IPS-NIHi7 (cell line): ENCODE results near the gene SLC29A4.
"Not testable (repeated sequence)": the region's sequence is repeated elsewhere in the genome, so short reads cannot be mapped to it uniquely, and the experiment has no call there.

ENCODE experiments used
- DNase-seq: peaks from one replicate; pipeline ENCODE4 v3.0.0; 2012; ENCODE audit warnings: mixed read lengths; ENCODE audit errors: extremely low spot score

The SLC29A4 gene

GRCh38 chr7:5296015-5296610, 13.4 kb downstream of the SLC29A4 start:
- DNase-seq: no peak

- DNase-seq: peak; percentile 95
Measured at GRCh38 chr7:5296611-5297226, 14.0 kb downstream of the SLC29A4 start.

GRCh38 chr7:5300366-5300765, 17.6 kb downstream of the SLC29A4 start:
- DNase-seq: no peak

DNA sequence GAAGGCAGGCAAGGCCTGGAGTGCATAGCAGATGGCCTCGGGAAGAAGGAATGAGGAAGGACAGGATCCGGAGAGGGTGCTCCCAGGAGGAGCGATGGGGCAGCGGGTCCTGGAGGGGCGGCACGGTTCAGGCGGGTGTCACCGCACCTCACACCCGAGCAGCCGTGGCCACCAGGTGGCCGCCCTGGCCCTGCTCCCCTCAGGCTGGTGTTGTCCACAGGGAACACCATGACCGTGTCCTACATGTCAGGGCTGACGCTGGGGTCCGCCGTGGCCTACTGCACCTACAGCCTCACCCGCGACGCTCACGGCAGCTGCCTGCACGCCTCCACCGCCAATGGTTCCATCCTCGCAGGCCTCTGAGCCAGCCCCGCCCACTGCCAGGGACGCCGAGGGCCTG, 19.8 kb downstream of the SLC29A4 start:
- no peak for DNase-seq

GRCh38 chr7:5303061-5303460, 20.3 kb downstream of the SLC29A4 start:
- DNase-seq: no peak

GRCh38 chr7:5303591-5304505, 21.1 kb downstream of the SLC29A4 start:
- DNase-seq: no peak

DNA sequence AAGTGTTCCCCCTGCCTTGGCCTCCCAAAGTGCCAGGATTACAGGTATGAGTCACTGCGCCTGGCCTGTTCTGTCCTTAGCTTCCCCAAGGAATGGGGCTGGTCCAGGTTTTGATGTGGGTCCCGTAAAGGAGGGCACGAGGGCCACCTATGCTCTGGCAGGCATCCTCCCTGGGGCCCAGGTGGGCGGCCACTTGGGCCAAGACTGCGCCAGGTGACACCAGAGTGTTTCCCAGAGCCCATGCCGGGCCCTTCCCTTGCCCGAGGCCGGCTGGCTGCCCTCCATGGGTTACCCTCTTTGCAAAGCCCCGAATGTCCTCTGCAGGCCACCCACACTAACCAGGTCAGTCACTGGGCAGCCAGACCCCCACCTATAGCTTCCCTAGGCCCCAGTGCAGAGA, 22.3 kb downstream of the SLC29A4 start:
- not testable (repeated sequence) for DNase-seq

DNA sequence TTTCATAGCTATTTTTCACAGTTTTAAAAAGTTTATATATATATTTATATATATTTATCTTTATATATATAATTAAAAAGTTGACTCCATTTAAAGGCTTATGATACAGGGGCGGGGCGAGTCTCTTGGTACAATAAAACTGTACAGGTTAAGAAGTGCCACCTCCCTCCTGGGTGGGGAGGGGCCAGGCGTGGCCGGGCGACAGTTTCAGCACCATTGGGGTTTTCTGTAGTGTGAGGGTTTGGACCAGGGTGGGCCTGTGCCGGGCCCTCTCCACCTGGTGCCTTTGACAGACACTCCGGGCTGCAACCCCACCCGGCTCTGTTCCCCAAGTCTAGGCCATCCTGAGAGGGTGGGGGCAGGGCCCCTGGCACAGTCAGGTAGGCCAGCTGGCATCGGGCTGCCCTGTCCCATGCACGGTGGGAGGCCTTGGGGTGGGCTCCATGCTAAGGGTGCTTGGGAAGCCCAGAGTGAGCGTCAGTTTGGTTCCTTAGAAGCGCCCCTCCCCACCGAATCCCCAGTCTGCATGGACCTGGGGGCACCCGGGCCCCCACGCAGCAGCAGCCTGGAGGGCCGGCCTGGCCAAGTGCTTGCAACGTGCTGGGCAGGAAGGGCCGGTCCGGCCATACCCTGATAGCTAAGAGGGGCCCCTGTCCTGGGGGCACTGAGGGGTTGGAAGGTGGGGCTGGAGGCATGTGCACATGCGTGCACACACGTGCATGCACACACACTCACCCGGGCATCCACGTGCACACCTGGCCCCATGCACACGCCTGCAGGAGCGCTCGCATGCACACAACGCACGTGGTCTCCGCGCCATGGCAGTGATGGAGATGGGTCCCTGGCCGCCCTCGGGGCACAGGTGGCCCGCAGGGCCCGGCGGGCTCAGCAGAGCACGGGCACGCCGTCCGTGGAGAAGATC, 24.7 kb downstream of the SLC29A4 start:
- not testable (repeated sequence) for DNase-seq

GRCh38 chr7:5309146-5309545, 26.4 kb downstream of the SLC29A4 start:
- DNase-seq: no peak

- DNase-seq: no peak
Measured at GRCh38 chr7:5310822-5311405, 28.2 kb downstream of the SLC29A4 start.

DNA sequence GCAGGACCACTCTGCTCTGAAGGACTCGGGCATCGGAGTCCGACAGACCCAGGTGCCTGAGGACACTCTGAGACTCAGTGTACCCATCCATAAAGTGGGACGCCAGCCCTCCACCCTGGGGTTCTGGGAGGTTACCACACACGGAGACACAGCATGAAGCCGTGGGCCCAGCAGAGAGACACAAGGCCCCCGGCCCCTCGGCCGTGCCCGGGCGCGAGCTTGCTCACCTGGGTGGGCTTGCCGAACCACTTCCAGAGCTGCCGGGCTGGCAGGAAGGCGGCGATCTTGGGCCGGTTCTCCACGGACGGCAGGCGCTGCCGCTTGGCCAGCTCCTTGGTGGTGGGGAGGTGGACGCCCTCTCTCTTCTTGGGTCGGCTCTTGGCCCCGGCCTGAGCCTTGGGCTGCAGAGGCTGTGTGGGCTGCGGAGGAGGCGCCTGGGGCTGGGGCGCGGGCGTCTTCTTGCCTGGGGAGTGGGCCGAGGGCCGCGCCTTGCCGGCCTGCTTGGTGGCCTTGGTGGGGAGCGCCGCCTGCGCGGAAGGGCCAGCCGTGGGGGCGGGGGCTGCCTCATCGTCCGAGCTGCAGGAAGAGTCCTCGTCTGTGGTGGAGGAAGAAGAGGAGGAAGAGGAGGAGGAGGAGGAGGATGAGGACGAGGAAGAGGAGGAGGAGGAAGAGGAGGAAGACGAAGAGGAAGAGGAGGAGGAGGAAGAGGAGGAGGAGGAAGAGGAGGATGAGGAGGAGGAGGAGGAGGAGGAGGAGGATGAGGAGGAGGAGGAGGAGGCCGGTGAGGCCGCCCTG, 29.7 kb downstream of the SLC29A4 start:
- not testable (repeated sequence) for DNase-seq

- not testable (repeated sequence) for DNase-seq
Measured at GRCh38 chr7:5313076-5313885, 30.5 kb downstream of the SLC29A4 start.

DNA sequence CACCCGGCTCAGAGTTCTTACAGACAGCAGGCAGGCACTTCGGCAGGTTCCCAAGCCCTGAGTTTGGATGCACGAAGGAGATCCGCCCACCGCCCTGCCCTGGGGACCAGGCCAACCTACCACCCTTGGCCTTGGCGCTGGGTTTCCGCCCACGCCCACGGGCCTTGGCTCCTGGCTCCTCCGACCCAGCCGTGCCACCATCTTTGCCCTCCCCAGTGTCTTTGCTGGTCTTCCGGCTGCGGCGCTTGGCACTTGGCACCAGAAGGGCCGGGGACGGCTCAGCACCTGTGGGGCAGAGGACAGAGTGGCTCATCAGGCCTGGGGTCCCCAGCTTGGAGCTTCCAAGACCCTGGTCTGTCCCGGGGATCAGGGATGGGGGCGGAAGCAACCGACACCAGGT, 32.1 kb downstream of the SLC29A4 start:
- no peak for DNase-seq

- DNase-seq: no peak
Measured at GRCh38 chr7:5315761-5316160, 33.0 kb downstream of the SLC29A4 start.

GRCh38 chr7:5318613-5319012, 35.9 kb downstream of the SLC29A4 start:
- not testable (repeated sequence) for DNase-seq

GRCh38 chr7:5320391-5320790, 37.6 kb downstream of the SLC29A4 start:
- DNase-seq: no peak

DNA sequence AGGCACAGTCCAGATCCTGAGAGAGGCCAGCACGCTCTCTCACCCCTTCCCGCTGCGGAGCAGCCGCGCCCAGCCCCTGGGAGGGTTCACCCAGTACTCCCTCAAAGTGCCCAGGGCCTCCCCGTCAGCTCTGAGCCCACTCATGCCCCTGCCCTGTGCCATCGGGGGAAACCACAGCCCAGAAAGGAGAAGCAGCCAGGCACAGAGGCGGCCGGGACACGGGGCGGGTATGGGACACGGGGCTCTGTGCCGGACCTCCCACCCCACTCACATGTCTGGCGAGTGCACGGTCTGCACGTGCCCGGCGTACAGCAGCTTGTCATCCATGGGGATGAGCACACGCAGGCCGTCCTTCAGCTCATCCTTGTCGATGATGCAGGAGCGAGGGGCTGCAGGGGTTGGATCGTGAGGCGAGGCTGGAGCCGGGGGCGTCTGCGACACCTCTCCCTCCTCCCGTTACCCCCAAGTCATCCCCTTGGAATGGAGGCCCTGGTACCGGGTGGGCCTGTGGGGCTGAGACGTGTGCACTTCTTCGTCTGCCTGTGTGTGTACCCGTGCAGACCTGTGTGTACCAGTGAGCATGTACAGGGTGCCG, 38.2 kb downstream of the SLC29A4 start:
- no peak for DNase-seq

- no peak for DNase-seq
Measured at GRCh38 chr7:5322621-5323410, 40.1 kb downstream of the SLC29A4 start.
